Hepatocyte (in vitro differentiated cells): Measurements from ENCODE around the gene KCNS3. TPM values are rescaled to one million over a fixed set of nuclear protein-coding genes. Genes with fewer than 3 reads are reported as not detected.

Experiments
- DNase-seq: peaks from one replicate; pipeline ENCODE4 v3.0.0-alpha.2; 2016; ENCODE audit warnings: low spot score
- H2AFZ ChIP-seq: fragments of 200-600 bp; sonication (generic); 2 replicates; pipeline ENCODE4 v1.6.0; 2016; ENCODE audit warnings: antibody characterized with exemption, mild to moderate bottlenecking
- H3K27ac ChIP-seq: fragments of 200-600 bp; sonication (generic); 2 replicates; pipeline ENCODE4 v1.5.1; 2016; ENCODE audit warnings: mild to moderate bottlenecking
- H3K27me3 ChIP-seq: fragments of 200-600 bp; sonication (generic); 2 replicates; pipeline ENCODE4 v1.6.1; 2016
- H3K36me3 ChIP-seq: fragments of 200-600 bp; sonication (generic); replicated peaks from 2 replicates; pipeline ENCODE4 v1.5.1; 2016; ENCODE audit warnings: low read depth; ENCODE audit not compliant: insufficient read depth
- H3K4me1 ChIP-seq: fragments of 200-600 bp; sonication (generic); 2 replicates; pipeline ENCODE4 v1.5.1; 2016; ENCODE audit warnings: mild to moderate bottlenecking, moderate library complexity; ENCODE audit not compliant: insufficient read depth
- H3K4me2 ChIP-seq: fragments of 200-600 bp; sonication (generic); 2 replicates; pipeline ENCODE4 v1.6.0; 2016
- H3K4me3 ChIP-seq: fragments of 200-600 bp; sonication (generic); 2 replicates; pipeline ENCODE4 v1.5.1; 2016; ENCODE audit warnings: mild to moderate bottlenecking
- H3K79me2 ChIP-seq: fragments of 200-600 bp; sonication (generic); 2 replicates; pipeline ENCODE4 v1.6.0; 2017; ENCODE audit warnings: mild to moderate bottlenecking
- H3K9me2 ChIP-seq: fragments of 200-600 bp; sonication (generic); replicated peaks from 2 replicates; pipeline ENCODE4 v1.6.0; 2017; ENCODE audit warnings: mild to moderate bottlenecking; ENCODE audit not compliant: insufficient read depth
- H3K9me3 ChIP-seq: fragments of 200-600 bp; sonication (generic); 2 replicates; pipeline ENCODE4 v1.5.1; 2016; ENCODE audit warnings: low read depth, mild to moderate bottlenecking
- H4K20me1 ChIP-seq: fragments of 200-600 bp; sonication (generic); 2 replicates; pipeline ENCODE4 v1.6.0; 2016; ENCODE audit warnings: mild to moderate bottlenecking; ENCODE audit not compliant: insufficient read depth, poor library complexity, severe bottlenecking
- EZH2 ChIP-seq: fragments of 200-600 bp; sonication (generic); IDR thresholded peaks from 2 replicates; pipeline ENCODE4 v1.6.1; 2016; ENCODE audit warnings: antibody characterized with exemption, mild to moderate bottlenecking, borderline replicate concordance
- EZH2phosphoT487 ChIP-seq: fragments of 200-600 bp; sonication (generic); IDR thresholded peaks from one replicate; pipeline ENCODE4 v1.6.1; 2018; ENCODE audit warnings: antibody characterized with exemption, mild to moderate bottlenecking, low read depth, moderate library complexity; ENCODE audit not compliant: unreplicated experiment, severe bottlenecking
- WGBS: methylation state at CpG from one replicate; pipeline ENCODE4 v1.1.6; 2016; ENCODE audit warnings: low lambda C conversion rate; ENCODE audit errors: missing lambda C conversion rate; 5-methylcytosine and 5-hydroxymethylcytosine counted together
- polyA plus RNA-seq: library from polyadenylated mRNA; unstranded; fragments of >200 nt; fragmentation: Nextera tagmentation; extraction: Ambion mirVana; gene quantifications from 2 replicates; pipeline ENCODE4 v1.2.1, GENCODE V29; 2016
- total RNA-seq: library from RNA; depleted of rRNA; stranded (reverse); fragments of >200 nt; gene quantifications from 2 replicates; pipeline ENCODE4 v1.2.3, GENCODE V29; 2014
- TF ChIP-seq, protein P1 (sequence below): fragments of 200-600 bp; sonication (generic); IDR thresholded peaks from 2 replicates; pipeline ENCODE4 v1.5.1; 2016; ENCODE audit warnings: antibody characterized with exemption, mild to moderate bottlenecking; ENCODE audit not compliant: poor library complexity

The KCNS3 gene
- total and polyA plus RNA-seq, 2 experiments from 2014 or later: 4.8 TPM

DNA sequence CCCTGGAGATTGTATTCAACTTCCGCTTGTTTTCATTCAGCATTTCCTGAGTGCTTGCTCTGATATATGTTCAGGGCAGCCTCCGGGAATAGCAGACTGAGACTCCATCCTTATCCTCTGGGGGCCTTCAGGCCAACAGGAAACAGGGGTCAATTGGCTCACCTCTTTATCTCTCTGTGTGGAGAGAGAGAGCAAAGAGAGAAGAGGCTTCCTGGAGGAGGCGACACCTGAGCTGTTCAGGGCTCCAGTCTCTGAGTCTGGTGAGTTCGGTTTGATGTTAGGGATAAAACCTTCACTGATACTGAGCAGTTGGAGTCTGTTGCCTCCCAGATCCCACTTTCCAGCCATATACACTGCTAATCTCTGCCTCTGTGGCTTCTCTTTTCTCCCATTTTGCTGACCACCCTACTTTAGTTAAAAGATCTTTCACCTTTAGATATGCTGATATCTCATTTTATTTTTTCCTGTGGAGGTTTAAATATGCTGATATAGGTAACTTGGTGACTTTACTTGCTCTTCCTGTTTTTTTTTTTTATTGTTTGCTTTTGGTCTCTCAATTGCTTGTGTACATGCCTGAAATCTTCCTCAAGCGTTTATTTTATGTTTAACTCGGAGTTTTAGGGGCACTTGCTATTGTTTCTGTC lies 56.9 kb downstream of the KCNS3 start:
- no peak overlapping the region for H3K27ac ChIP-seq
- no peak overlapping the region for H2AFZ ChIP-seq
- no peak for DNase-seq
- H3K9me3 ChIP-seq: no peaks in the 10 kb centered on the region
- 57% methylated on average over 6 of the region's 6 CpGs for WGBS
- no peak overlapping the region for H3K4me3 ChIP-seq
- H3K9me2 ChIP-seq: no peaks in the 10 kb centered on the region
- TF ChIP-seq, protein P1, sequence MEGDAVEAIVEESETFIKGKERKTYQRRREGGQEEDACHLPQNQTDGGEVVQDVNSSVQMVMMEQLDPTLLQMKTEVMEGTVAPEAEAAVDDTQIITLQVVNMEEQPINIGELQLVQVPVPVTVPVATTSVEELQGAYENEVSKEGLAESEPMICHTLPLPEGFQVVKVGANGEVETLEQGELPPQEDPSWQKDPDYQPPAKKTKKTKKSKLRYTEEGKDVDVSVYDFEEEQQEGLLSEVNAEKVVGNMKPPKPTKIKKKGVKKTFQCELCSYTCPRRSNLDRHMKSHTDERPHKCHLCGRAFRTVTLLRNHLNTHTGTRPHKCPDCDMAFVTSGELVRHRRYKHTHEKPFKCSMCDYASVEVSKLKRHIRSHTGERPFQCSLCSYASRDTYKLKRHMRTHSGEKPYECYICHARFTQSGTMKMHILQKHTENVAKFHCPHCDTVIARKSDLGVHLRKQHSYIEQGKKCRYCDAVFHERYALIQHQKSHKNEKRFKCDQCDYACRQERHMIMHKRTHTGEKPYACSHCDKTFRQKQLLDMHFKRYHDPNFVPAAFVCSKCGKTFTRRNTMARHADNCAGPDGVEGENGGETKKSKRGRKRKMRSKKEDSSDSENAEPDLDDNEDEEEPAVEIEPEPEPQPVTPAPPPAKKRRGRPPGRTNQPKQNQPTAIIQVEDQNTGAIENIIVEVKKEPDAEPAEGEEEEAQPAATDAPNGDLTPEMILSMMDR: no peak
- TF ChIP-seq EZH2: no peak
- no peaks in the 10 kb centered on the region for H3K4me1 ChIP-seq
- H3K79me2 ChIP-seq: no peaks in the 10 kb centered on the region
- no peaks in the 10 kb centered on the region for H3K27me3 ChIP-seq
- H3K4me2 ChIP-seq: no peak overlapping the region
- no peaks in the 10 kb centered on the region for H4K20me1 ChIP-seq
- no peaks in the 10 kb centered on the region for H3K36me3 ChIP-seq

DNA sequence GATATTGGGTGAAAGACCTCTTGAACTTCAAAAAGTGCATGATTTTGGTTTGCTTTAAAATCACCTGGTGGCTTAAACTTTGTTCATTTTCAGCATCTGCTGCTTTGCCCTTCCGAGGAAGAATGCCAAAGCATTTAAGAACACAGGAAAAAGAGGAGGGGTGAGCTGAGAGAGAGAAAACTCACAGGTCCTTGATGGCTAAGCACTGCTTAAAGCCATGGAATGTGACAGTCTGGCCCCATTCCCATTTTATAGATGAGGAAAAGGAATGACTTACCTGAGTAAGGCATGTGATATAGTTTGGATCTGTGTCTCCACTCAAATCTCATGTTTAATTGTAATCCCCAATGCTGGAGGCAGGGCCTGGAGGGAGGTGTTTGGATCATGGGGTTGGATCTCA lies 58.1 kb downstream of the KCNS3 start:
- DNase-seq: no peak
- Histone ChIP-seq H3K27ac (no peak overlapping the region), H4K20me1 (no peaks in the 10 kb centered on the region), H3K79me2 (no peaks in the 10 kb centered on the region), H3K4me3 (no peak overlapping the region), H2AFZ (no peak overlapping the region), H3K4me1 (no peaks in the 10 kb centered on the region), H3K9me3 (no peaks in the 10 kb centered on the region), H3K4me2 (no peak overlapping the region), H3K36me3 (no peaks in the 10 kb centered on the region), H3K27me3 (no peaks in the 10 kb centered on the region), H3K9me2 (no peaks in the 10 kb centered on the region)
- 75% methylated on average over 1 of the region's 1 CpG for WGBS
- TF ChIP-seq, protein P1: no peak
- TF ChIP-seq EZH2: no peak
- TF ChIP-seq EZH2phosphoT487: no peak

GRCh38 chr2:17940091-17940630 lies 61.7 kb downstream of the KCNS3 start:
- Histone ChIP-seq H3K9me2 (no peaks in the 10 kb centered on the region), H3K4me3 (no peak overlapping the region), H3K4me1 (no peaks in the 10 kb centered on the region), H3K9me3 (no peaks in the 10 kb centered on the region), H2AFZ (no peak overlapping the region), H3K79me2 (no peaks in the 10 kb centered on the region), H3K36me3 (no peaks in the 10 kb centered on the region), H3K4me2 (no peak overlapping the region), H4K20me1 (no peaks in the 10 kb centered on the region), H3K27me3 (peaks cover 4% of the 10 kb centered on the region), H3K27ac (no peak overlapping the region)
- 82% methylated on average over 2 of the region's 2 CpGs for WGBS
- no peak for DNase-seq
- no peak for TF ChIP-seq EZH2phosphoT487
- TF ChIP-seq, protein P1: no peak
- no peak for TF ChIP-seq EZH2
